ENCODE results near the gene TEX13D. TPM values are rescaled to one million over a fixed set of nuclear protein-coding genes. Genes with fewer than 3 reads are reported as not detected.
A peak's percentile ranks its signal among the peaks of the same experiment; 100 is the strongest.
"Not testable (repeated sequence)": the region's sequence is repeated elsewhere in the genome, so short reads cannot be mapped to it uniquely, and the experiment has no call there.

Gene TEX13D
- total and polyA plus RNA-seq, 9 of the 15 experiments (the other 6 are each of a cell fraction or from before 2014, with no cell fraction given) = 0.06 TPM; not detected in 8

DNA sequence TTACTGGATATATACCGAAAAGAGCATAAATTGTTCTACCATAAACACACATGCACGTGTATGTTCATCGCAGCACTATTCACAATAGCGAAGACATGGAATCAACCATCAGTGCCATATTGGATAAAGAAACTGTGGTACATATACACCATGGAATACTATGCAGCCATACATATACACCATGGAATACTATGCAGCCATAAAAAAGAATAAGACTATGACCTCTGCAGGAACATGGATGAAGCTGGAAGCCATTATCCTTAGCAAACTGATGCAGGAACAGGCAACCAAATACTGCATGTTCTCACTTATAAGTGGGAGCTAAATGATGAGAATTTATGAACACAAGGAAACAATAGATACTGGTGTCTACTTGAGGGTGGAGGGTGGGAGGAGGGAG lies 33.1 kb upstream of the TEX13D start:
- H3K9me3 ChIP-seq (replicated peaks; ENCODE audit: control insufficient read depth, insufficient read depth, low read depth, low read length); H4K20me1 ChIP-seq (replicated peaks; ENCODE audit: control insufficient read depth, insufficient read depth, low read length); BruUV-seq (replicated peaks); H3K36me3 ChIP-seq (ENCODE audit: control insufficient read depth, insufficient read depth, low read length); H3K9ac ChIP-seq (ENCODE audit: insufficient read depth in 1 of 2, low read depth in 2 of 2, low read length in 2 of 2); POLR2A ChIA-PET; CTCF ChIA-PET (ENCODE audit: low intra/inter-chr PET ratio); H3K79me2 ChIP-seq (ENCODE audit: control insufficient read depth, insufficient read depth, low read length); DNase-seq (ENCODE audit: extremely low read depth in 1 of 4, low spot score in 3 of 4); H3K4me3 ChIP-seq; H3K27ac ChIP-seq (ENCODE audit: extremely low read depth, low read depth, low read length); FAIRE-seq; intact Hi-C loops (cut with micrococcal nuclease); in situ Hi-C loops (cut with MboI); H3K4me1 ChIP-seq (replicated peaks in 1 of 2; ENCODE audit: control insufficient read depth in 2 of 2, insufficient read depth in 2 of 2, low read length in 2 of 2); H3K4me2 ChIP-seq (ENCODE audit: insufficient read depth, low read length); H2AFZ ChIP-seq (ENCODE audit: low read depth, low read length); H3K9me1 ChIP-seq (ENCODE audit: control insufficient read depth, insufficient read depth, low read length); H3K27me3 ChIP-seq (ENCODE audit: control insufficient read depth in 2 of 2, insufficient read depth in 2 of 2, low read length in 2 of 2); ATAC-seq: not testable (repeated sequence)
- WGBS (ENCODE audit: insufficient coverage, low coverage, missing lambda C conversion rate) = 32% methylated on average over 4 of the region's 4 CpGs
- TF ChIP-seq RBM25 (IDR thresholded peaks at IDR 0.05; ENCODE audit: low read depth, low read length, severe bottlenecking) (peak; percentile 60), ZNF146 (CRISPR knock-in tag; IDR thresholded peaks at IDR 0.05; ENCODE audit: unreplicated experiment) (peak; percentile 96)

GRCh38 chrX:124300405-124300804 lies 32.1 kb upstream of the TEX13D start:
- BruUV-seq (replicated peaks) = no TSS peak
- Histone ChIP-seq H3K27ac (ENCODE audit: extremely low read depth, low read depth, low read length) (no peak overlapping the region), H3K9ac (ENCODE audit: insufficient read depth in 1 of 2, low read depth in 2 of 2, low read length in 2 of 2) (no peak overlapping the region), H3K9me1 (ENCODE audit: control insufficient read depth, insufficient read depth, low read length) (no peaks in the 10 kb centered on the region), H3K4me1 (replicated peaks in 1 of 2; ENCODE audit: control insufficient read depth in 2 of 2, insufficient read depth in 2 of 2, low read length in 2 of 2) (no peaks in the 10 kb centered on the region), H3K4me3 (no peak overlapping the region), H3K9me3 (replicated peaks; ENCODE audit: control insufficient read depth, insufficient read depth, low read depth, low read length) (no peaks in the 10 kb centered on the region; the same call in 1 of the 2 replicates), H3K4me2 (ENCODE audit: insufficient read depth, low read length) (no peak overlapping the region), H3K27me3 (ENCODE audit: control insufficient read depth in 2 of 2, insufficient read depth in 2 of 2, low read length in 2 of 2) (no peaks in the 10 kb centered on the region), H4K20me1 (replicated peaks; ENCODE audit: control insufficient read depth, insufficient read depth, low read length) (no peaks in the 10 kb centered on the region), H3K79me2 (ENCODE audit: control insufficient read depth, insufficient read depth, low read length) (no peaks in the 10 kb centered on the region), H2AFZ (ENCODE audit: low read depth, low read length) (no peak overlapping the region), H3K36me3 (ENCODE audit: control insufficient read depth, insufficient read depth, low read length) (no peaks in the 10 kb centered on the region)
- 5% methylated on average over 4 of the region's 4 CpGs for WGBS (ENCODE audit: insufficient coverage, low coverage, missing lambda C conversion rate)
- CTCF ChIA-PET (ENCODE audit: low intra/inter-chr PET ratio) = no interaction called here
- intact Hi-C loops (cut with micrococcal nuclease) = no loop called here
- no peak for FAIRE-seq
- in situ Hi-C loops (cut with MboI) = no loop called here
- no peak for ATAC-seq
- DNase-seq (ENCODE audit: extremely low read depth in 1 of 4, low spot score in 3 of 4) = no peak
- POLR2A ChIA-PET = no interaction called here
- no peak for TF ChIP-seq KDM5B (IDR thresholded peaks at IDR 0.05; ENCODE audit: insufficient replicate concordance, low read depth, low read length)
- TF ChIP-seq ETV5 (CRISPR knock-in tag; IDR thresholded peaks at IDR 0.05; ENCODE audit: low read depth) = no peak
- TF ChIP-seq CSDE1 (IDR thresholded peaks at IDR 0.05) = no peak
- no peak for TF ChIP-seq TEAD2 (tag; IDR thresholded peaks at IDR 0.05)
- TF ChIP-seq RUNX1 (IDR thresholded peaks at IDR 0.05; ENCODE audit: low read depth) = no peak
- no peak for TF ChIP-seq EP400 (IDR thresholded peaks at IDR 0.05)
- TF ChIP-seq, protein P1, sequence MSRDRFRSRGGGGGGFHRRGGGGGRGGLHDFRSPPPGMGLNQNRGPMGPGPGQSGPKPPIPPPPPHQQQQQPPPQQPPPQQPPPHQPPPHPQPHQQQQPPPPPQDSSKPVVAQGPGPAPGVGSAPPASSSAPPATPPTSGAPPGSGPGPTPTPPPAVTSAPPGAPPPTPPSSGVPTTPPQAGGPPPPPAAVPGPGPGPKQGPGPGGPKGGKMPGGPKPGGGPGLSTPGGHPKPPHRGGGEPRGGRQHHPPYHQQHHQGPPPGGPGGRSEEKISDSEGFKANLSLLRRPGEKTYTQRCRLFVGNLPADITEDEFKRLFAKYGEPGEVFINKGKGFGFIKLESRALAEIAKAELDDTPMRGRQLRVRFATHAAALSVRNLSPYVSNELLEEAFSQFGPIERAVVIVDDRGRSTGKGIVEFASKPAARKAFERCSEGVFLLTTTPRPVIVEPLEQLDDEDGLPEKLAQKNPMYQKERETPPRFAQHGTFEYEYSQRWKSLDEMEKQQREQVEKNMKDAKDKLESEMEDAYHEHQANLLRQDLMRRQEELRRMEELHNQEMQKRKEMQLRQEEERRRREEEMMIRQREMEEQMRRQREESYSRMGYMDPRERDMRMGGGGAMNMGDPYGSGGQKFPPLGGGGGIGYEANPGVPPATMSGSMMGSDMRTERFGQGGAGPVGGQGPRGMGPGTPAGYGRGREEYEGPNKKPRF (IDR thresholded peaks at IDR 0.05; ENCODE audit: low read depth, low read length) = no peak
- no peak for TF ChIP-seq NFE2L1 (tag; IDR thresholded peaks at IDR 0.05; ENCODE audit: borderline replicate concordance, low read depth)
- no peak for TF ChIP-seq HOXB6 (CRISPR knock-in tag; IDR thresholded peaks at IDR 0.05; ENCODE audit: borderline replicate concordance)

All from K562 (cell line).